Measurements from ENCODE around the gene CLCF1. TPM values are rescaled to one million over a fixed set of nuclear protein-coding genes. Genes with fewer than 3 reads are reported as not detected.
A peak's percentile ranks its signal among the peaks of the same experiment; 100 is the strongest.

Gene CLCF1
- total RNA-seq, 2 donors from 2014 or later: 10.0 to 15.2 TPM

GRCh38 chr11:67352546-67353316 is 20.7 kb downstream of the CLCF1 start:
- DNase-seq (ENCODE audit: low spot score): peak; percentile 87
- intact Hi-C loops (cut with DNase I): no loop called here

GRCh38 chr11:67351275-67352005 is 22.0 kb downstream of the CLCF1 start:
- peak; percentile 90 for DNase-seq (ENCODE audit: low spot score)
- intact Hi-C loops (cut with DNase I): no loop called here

- intact Hi-C loops (cut with DNase I): no loop called here
- no peak for DNase-seq (ENCODE audit: low spot score)
Observed at GRCh38 chr11:67349928-67350465, 23.4 kb downstream of the CLCF1 start.

- intact Hi-C loops (cut with DNase I): no loop called here
- no peak for DNase-seq (ENCODE audit: low spot score)
Observed at GRCh38 chr11:67349457-67349856, 23.9 kb downstream of the CLCF1 start.

- intact Hi-C loops (cut with DNase I): no loop called here
- no peak for DNase-seq (ENCODE audit: low spot score)
Observed at GRCh38 chr11:67349036-67349435, 24.4 kb downstream of the CLCF1 start.

GRCh38 chr11:67347964-67348749 is 25.2 kb downstream of the CLCF1 start:
- intact Hi-C loops (cut with DNase I): no loop called here
- no peak for DNase-seq (ENCODE audit: low spot score)

- peak; percentile 42 for DNase-seq (ENCODE audit: low spot score)
- intact Hi-C loops (cut with DNase I): no loop called here
Observed at GRCh38 chr11:67345920-67346819, 27.2 kb downstream of the CLCF1 start.

GRCh38 chr11:67345247-67345919 is 28.0 kb downstream of the CLCF1 start:
- peak; percentile 16 for DNase-seq (ENCODE audit: low spot score)
- intact Hi-C loops (cut with DNase I): no loop called here

- intact Hi-C loops (cut with DNase I): no loop called here
- DNase-seq (ENCODE audit: low spot score): peak; percentile 58
Observed at GRCh38 chr11:67344264-67344663, 29.1 kb downstream of the CLCF1 start.

- intact Hi-C loops (cut with DNase I): no loop called here
- no peak for DNase-seq (ENCODE audit: low spot score)
Observed at GRCh38 chr11:67337257-67337656, 36.1 kb downstream of the CLCF1 start.

- intact Hi-C loops (cut with DNase I): no loop called here
- DNase-seq (ENCODE audit: low spot score): peak; percentile 8
Observed at GRCh38 chr11:67332081-67332691, 41.2 kb downstream of the CLCF1 start.

- peak; percentile 5 for DNase-seq (ENCODE audit: low spot score)
- intact Hi-C loops (cut with DNase I): no loop called here
Observed at GRCh38 chr11:67323526-67323925, 49.9 kb downstream of the CLCF1 start.

GRCh38 chr11:67322049-67322448 is 51.3 kb downstream of the CLCF1 start:
- DNase-seq (ENCODE audit: low spot score): peak; percentile 25

GRCh38 chr11:67321313-67321871 is 52.0 kb downstream of the CLCF1 start:
- DNase-seq (ENCODE audit: low spot score): peak; percentile 40
- intact Hi-C loops (cut with DNase I): no loop called here

More at GRCh38 chr11:67322049-67322448, 51.3 kb downstream of the CLCF1 start:
- intact Hi-C loops (cut with DNase I): no loop called here

GRCh38 chr11:67320691-67321090 is 52.7 kb downstream of the CLCF1 start:
- intact Hi-C loops (cut with DNase I): no loop called here
- DNase-seq (ENCODE audit: low spot score): peak; percentile 50

GRCh38 chr11:67320011-67320410 is 53.4 kb downstream of the CLCF1 start:
- DNase-seq (ENCODE audit: low spot score): no peak
- intact Hi-C loops (cut with DNase I): no loop called here

GRCh38 chr11:67318876-67319275 is 54.5 kb downstream of the CLCF1 start:
- intact Hi-C loops (cut with DNase I): loop anchor here in 1 of 2 donors (2.0 to 5.0 kb wide), 2 partner anchors 54 to 237 kb away; no protein-coding TSS in a partner anchor

More at GRCh38 chr11:67318876-67319275, 54.5 kb downstream of the CLCF1 start:
- DNase-seq (ENCODE audit: low spot score): peak; percentile 65

Data from posterior vena cava (tissue), 2 donors.